NT2/D1 (cell line): Measurements from ENCODE around the gene CACNA2D4.

Experiments
- DNase-seq: peaks from one replicate; pipeline ENCODE4 v3.0.0-alpha.2; 2011; ENCODE audit warnings: low read depth, low spot score
- H3K27me3 ChIP-seq: 2 replicates; pipeline ENCODE4 v1.6.0; 2011; ENCODE audit warnings: mild to moderate bottlenecking; ENCODE audit not compliant: insufficient read length, insufficient read depth
- H3K36me3 ChIP-seq: 2 replicates; pipeline ENCODE4 v1.6.1; 2011; ENCODE audit warnings: mild to moderate bottlenecking, low read length, mixed read lengths; ENCODE audit not compliant: insufficient read depth, insufficient read length
- H3K4me1 ChIP-seq: 2 replicates; pipeline ENCODE4 v1.5.1; 2011; ENCODE audit not compliant: insufficient read depth, insufficient read length
- H3K4me3 ChIP-seq: 2 replicates; pipeline ENCODE4 v1.5.1; 2011; ENCODE audit warnings: low read depth; ENCODE audit not compliant: insufficient read length
- H3K9ac ChIP-seq: 2 replicates; pipeline ENCODE4 v1.6.0; 2011; ENCODE audit warnings: low read depth; ENCODE audit not compliant: insufficient read length
- H3K9me3 ChIP-seq: 2 replicates; pipeline ENCODE4 v1.5.1; 2011; ENCODE audit warnings: mild to moderate bottlenecking, low read length; ENCODE audit not compliant: insufficient read depth
- SUZ12 ChIP-seq: IDR thresholded peaks from 2 replicates; pipeline ENCODE4 v1.6.1; 2011; ENCODE audit not compliant: insufficient read length, insufficient read depth; ENCODE audit errors: extremely low read depth
- YY1 ChIP-seq: IDR thresholded peaks from 2 replicates; pipeline ENCODE4 v1.6.1; 2011; ENCODE audit not compliant: insufficient read length, insufficient read depth
- ZNF274 ChIP-seq: IDR thresholded peaks from 2 replicates; pipeline ENCODE4 v1.6.1; 2011; ENCODE audit warnings: mild to moderate bottlenecking, low read depth, low read length

CACNA2D4 gene

DNA sequence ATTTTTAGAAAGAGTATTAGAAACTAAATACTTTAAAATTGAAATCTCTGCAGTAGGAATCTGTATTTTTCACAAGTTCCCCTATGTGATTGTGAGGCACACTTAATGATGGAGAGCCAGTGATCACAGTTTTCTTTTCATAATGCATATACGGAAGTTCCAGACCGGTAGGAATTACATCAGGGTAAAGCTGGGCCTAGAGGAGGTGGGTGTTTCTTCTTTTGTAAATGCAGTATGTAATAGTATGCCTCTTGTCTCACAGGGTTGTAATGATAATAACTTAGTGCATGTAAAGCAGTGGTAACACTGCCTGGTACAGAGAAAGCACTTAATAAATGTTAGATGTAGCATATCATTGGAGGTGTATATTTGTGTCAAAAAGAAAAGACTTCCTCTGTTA, 155.3 kb downstream of the CACNA2D4 start:
- TF ChIP-seq YY1 (no peak), ZNF274 (no peak), SUZ12 (no peak)
- H3K4me3 ChIP-seq: no peak overlapping the region
- no peaks in the 10 kb centered on the region for H3K27me3 ChIP-seq
- no peak for DNase-seq
- H3K4me1 ChIP-seq: no peaks in the 10 kb centered on the region
- H3K9ac ChIP-seq: no peak overlapping the region
- no peaks in the 10 kb centered on the region for H3K9me3 ChIP-seq
- peaks cover 29% of the 10 kb centered on the region for H3K36me3 ChIP-seq

DNA sequence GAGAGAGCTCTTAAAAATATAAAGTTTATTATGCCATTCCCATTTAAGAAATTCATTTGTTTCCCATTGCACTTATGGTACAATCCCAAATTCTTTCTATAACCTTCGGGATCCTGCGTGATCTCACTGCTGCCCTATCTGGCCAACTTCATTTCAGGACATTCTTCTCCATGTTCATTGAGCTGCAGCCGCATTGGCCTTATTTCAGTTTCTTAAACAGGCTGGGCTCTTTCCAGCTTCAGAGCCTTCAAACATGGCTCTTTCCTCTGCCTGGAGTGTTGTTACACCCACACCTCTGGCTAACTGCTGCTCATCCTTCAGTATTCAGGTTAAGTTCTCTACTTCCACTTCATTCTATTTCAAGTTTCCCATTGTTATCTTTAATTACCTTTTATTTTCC, 156.6 kb downstream of the CACNA2D4 start:
- H3K9ac ChIP-seq: no peak overlapping the region
- TF ChIP-seq YY1: no peak
- TF ChIP-seq SUZ12: no peak
- no peak for TF ChIP-seq ZNF274

DNA sequence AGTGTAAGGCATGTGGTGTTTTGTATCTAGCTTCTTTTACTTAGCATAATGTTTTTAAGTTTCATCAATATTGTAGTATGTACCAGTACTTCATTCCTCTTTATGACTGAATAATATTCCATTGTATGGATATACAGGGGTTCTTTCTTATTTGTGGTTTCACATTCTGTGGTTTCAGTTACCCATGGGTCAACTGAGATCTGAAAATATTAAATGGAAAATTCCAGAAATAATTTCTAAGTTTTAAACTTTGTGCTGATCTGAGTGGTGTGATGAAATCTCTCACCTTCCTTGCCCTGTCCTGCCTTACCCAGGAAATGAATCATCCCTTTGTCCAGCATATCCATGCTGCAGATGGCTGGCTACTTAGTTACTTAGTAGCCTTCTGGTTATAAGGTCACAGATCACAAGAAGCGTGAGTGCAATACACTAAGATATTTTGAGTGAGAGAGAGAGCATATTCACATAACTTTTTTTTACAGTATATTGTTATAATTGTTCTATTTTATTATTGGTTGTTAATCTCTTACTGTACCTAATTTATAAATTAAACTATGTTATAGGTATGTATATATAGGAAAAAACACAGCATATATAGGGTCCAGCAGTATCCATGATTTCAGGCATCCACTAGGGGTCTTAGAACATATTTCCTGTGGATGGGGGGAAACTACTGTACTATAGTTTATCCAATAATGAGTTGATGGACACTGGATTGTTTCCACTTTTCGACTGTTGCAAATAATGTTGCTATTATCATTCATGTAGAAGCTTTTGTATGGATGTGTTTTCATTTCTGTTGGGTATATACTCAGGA, 157.7 kb downstream of the CACNA2D4 start:
- no peaks in the 10 kb centered on the region for H3K9me3 ChIP-seq
- no peaks in the 10 kb centered on the region for H3K4me1 ChIP-seq
- peaks cover 40% of the 10 kb centered on the region for H3K36me3 ChIP-seq
- no peak for DNase-seq
- TF ChIP-seq SUZ12: no peak
- no peak for TF ChIP-seq YY1
- no peak for TF ChIP-seq ZNF274
- no peak overlapping the region for H3K9ac ChIP-seq
- no peaks in the 10 kb centered on the region for H3K27me3 ChIP-seq
- no peak overlapping the region for H3K4me3 ChIP-seq

More for the DNA sequence above, 156.6 kb downstream of the CACNA2D4 start:
- Histone ChIP-seq H3K27me3 (no peaks in the 10 kb centered on the region), H3K4me3 (no peak overlapping the region), H3K9me3 (no peaks in the 10 kb centered on the region), H3K4me1 (no peaks in the 10 kb centered on the region), H3K36me3 (peaks cover 42% of the 10 kb centered on the region)
- DNase-seq: no peak

DNA sequence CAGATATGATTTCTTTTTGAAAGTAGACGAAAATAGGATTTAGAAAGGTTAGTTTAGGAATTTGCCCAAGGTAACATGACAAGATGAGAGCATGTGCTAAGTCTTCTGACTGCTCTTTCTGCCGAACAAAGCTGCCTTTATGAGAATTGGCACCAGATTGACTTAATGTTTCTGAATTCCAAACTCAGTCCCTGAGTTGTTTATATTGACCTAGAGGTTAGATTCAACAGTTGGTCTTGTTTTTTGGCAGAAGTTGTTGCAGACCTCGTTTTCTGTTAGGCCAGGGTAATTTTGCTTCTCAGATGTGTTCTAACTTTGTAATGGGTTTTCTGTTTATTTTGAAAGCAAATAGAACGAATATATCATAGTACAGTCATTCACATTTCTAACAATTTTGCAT, 159.6 kb downstream of the CACNA2D4 start:
- H3K27me3 ChIP-seq: no peaks in the 10 kb centered on the region
- H3K9ac ChIP-seq: no peak overlapping the region
- no peaks in the 10 kb centered on the region for H3K9me3 ChIP-seq
- H3K36me3 ChIP-seq: peaks cover 50% of the 10 kb centered on the region
- no peak for DNase-seq
- no peak for TF ChIP-seq YY1
- no peak for TF ChIP-seq SUZ12
- no peak for TF ChIP-seq ZNF274
- H3K4me3 ChIP-seq: no peak overlapping the region
- no peaks in the 10 kb centered on the region for H3K4me1 ChIP-seq

DNA sequence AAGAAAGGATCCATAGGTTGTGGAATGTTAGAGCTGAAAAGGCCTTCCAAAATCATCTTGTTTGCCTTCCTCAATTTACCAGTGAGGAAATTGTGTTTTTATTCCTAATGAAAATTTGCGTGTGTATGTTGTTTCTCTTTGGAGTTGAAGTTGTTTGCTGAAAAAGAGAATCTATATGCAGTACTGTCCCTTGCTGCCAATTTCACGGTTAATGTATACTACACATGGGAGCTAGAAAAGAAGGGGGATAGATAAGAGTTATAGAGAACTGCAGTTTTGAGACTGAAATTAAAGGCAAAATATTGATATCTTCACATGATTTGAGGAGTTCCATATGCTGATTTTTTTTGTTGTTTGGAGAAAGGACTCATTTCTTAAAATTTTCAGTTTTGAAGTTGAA, 160.1 kb downstream of the CACNA2D4 start:
- TF ChIP-seq ZNF274: no peak
- no peak for TF ChIP-seq SUZ12
- no peak for TF ChIP-seq YY1
- H3K9ac ChIP-seq: no peak overlapping the region
- no peaks in the 10 kb centered on the region for H3K4me1 ChIP-seq
- H3K27me3 ChIP-seq: no peaks in the 10 kb centered on the region
- DNase-seq: no peak
- H3K4me3 ChIP-seq: no peak overlapping the region
- no peaks in the 10 kb centered on the region for H3K9me3 ChIP-seq
- H3K36me3 ChIP-seq: peaks cover 52% of the 10 kb centered on the region

DNA sequence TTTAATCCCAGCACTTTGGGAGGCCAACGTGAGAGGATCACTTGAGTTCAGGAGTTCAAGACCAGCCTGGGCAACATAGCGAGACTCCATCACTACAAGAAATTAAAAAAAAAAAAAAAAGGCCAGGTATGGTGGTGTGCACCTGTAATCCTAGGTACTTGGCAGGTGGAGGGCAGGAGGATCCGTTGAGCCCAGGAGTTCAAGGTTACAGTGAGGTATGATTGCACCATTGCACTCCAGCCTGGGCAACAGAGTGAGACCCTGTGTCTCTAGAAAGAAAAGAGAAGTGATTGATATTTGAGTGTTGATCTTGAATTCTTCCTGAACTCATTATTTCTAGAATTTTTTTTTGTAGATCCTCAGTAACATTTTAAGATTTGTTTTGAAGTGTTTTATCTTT, 168.2 kb downstream of the CACNA2D4 start:
- Histone ChIP-seq H3K9me3 (peaks cover 28% of the 10 kb centered on the region), H3K36me3 (peaks cover 18% of the 10 kb centered on the region), H3K9ac (no peak overlapping the region), H3K4me1 (no peaks in the 10 kb centered on the region), H3K27me3 (no peaks in the 10 kb centered on the region), H3K4me3 (no peak overlapping the region)
- TF ChIP-seq SUZ12 (no peak), YY1 (no peak), ZNF274 (no peak)
- no peak for DNase-seq

DNA sequence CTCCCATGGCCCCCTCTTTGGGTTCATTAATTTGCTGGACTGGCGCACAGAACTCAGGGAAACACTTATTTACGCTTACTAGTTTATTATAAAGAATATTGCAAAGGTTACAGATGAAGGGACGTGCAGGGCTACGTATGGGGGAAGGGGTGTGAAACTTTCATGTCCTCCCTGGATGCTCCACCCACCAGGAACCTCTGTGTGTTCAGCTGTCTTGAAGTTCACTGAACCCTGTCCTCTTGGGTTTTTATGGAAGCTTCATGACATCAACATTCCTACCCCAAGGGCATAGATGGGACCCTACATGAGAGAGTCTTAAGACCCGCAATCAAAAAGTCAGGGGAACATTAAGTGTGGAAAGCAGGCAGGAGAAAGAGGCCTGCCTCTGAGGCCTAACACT, 169.4 kb downstream of the CACNA2D4 start:
- no peaks in the 10 kb centered on the region for H3K4me1 ChIP-seq
- DNase-seq: no peak
- peaks cover 33% of the 10 kb centered on the region for H3K9me3 ChIP-seq
- no peaks in the 10 kb centered on the region for H3K27me3 ChIP-seq
- H3K36me3 ChIP-seq: peaks cover 10% of the 10 kb centered on the region
- H3K4me3 ChIP-seq: no peak overlapping the region
- H3K9ac ChIP-seq: no peak overlapping the region
- TF ChIP-seq ZNF274 (no peak), SUZ12 (no peak), YY1 (no peak)
